Mesangial cell (primary cell): ENCODE measurements around the gene CEP55. TPM values are rescaled to one million over a fixed set of nuclear protein-coding genes. Genes with fewer than 3 reads are reported as not detected.

Experiments used
- total RNA-seq: library from RNA; depleted of rRNA; stranded (reverse); fragments of >200 nt; gene quantifications from 2 replicates; pipeline ENCODE4 v1.2.3, GENCODE V29; 2015

The CEP55 gene
- total RNA-seq = 3.7 and 79.5 TPM in 2 replicates

GRCh38 chr10:93496322-93497041, at the start of gene CEP55:
TSS of gene CEP55 (plus strand) at chr10:93496612. CDS start at chr10:93500052, 3,440 bp downstream.

GRCh38 chr10:93482145-93482834, 14.1 kb upstream of the CEP55 start, which contains the start of gene MYOF:
TSS of gene MYOF (minus strand) at chr10:93482334. CDS start at chr10:93482194, 140 bp downstream.

GRCh38 chr10:93566435-93567276, 70.2 kb downstream of the CEP55 start, which contains the start of gene FFAR4:
TSS of gene FFAR4 (plus strand) at chr10:93566665. CDS start at chr10:93566721, 56 bp downstream.

Other genes starting within 250 kb of the CEP55 start
- 171 and 235 TPM in 2 replicates for gene MYOF, start 14.3 kb upstream of the CEP55 start, total RNA-seq
- gene FFAR4, start 70.1 kb downstream of the CEP55 start, total RNA-seq = not detected in 2 replicates
- 0.49 and 0.63 TPM in 2 replicates for gene RBP4, start 104.6 kb downstream of the CEP55 start, total RNA-seq
- not detected in 2 replicates for gene PDE6C, start 115.9 kb downstream of the CEP55 start, total RNA-seq
- 2.0 and 3.0 TPM in 2 replicates for gene FRA10AC1, start 206.0 kb downstream of the CEP55 start, total RNA-seq